Cardiac muscle cell (in vitro differentiated cells and primary cell): ENCODE data around the gene CADPS2. TPM values are rescaled to one million over a fixed set of nuclear protein-coding genes. Genes with fewer than 3 reads are reported as not detected.

ENCODE experiments used
- DNase-seq, 2 donors: peaks; one replicate each; pipeline versions ENCODE4 v3.0.0 to v3.0.0-alpha.2; 2010 to 2017; ENCODE audit warnings: low read depth in 1 of 2, low spot score in 1 of 2
- H3K27ac ChIP-seq: fragments of 200-600 bp; sonication (generic); 2 replicates; pipeline ENCODE4 v1.5.1; 2016
- H3K27me3 ChIP-seq: fragments of 200-600 bp; sonication (generic); 2 replicates; pipeline ENCODE4 v1.6.0; 2016; ENCODE audit warnings: control low read depth
- H3K36me3 ChIP-seq: fragments of 200-600 bp; sonication (generic); 2 replicates; pipeline ENCODE4 v1.5.1; 2016; ENCODE audit warnings: control low read depth
- H3K4me1 ChIP-seq: fragments of 200-600 bp; sonication (generic); 2 replicates; pipeline ENCODE4 v1.8.1; 2017; ENCODE audit warnings: low read depth, mild to moderate bottlenecking, mixed run types
- H3K4me3 ChIP-seq: fragments of 200-600 bp; sonication (generic); 2 replicates; pipeline ENCODE4 v1.5.1; 2016; ENCODE audit warnings: mild to moderate bottlenecking
- H3K9me3 ChIP-seq: fragments of 200-600 bp; sonication (generic); 2 replicates; pipeline ENCODE4 v1.5.1; 2017; ENCODE audit warnings: low read depth, mild to moderate bottlenecking, control low read depth
- CTCF ChIP-seq: IDR thresholded peaks from 2 replicates; pipeline ENCODE4 v1.5.1; 2012; ENCODE audit warnings: low read depth, mild to moderate bottlenecking, low read length
- polyA plus RNA-seq: library from polyadenylated mRNA; unstranded; fragments of >200 nt; fragmentation: Nextera tagmentation; extraction: Ambion mirVana; gene quantifications from 2 replicates; pipeline ENCODE4 v1.2.1, GENCODE V29; 2016
- total RNA-seq: library from RNA; depleted of rRNA; stranded (reverse); fragments of >200 nt; gene quantifications from 2 replicates; pipeline ENCODE4 v1.2.3, GENCODE V29; 2016

The CADPS2 gene
- total and polyA plus RNA-seq, 2 experiments from 2014 or later, result 15.0 to 17.2 TPM

DNA sequence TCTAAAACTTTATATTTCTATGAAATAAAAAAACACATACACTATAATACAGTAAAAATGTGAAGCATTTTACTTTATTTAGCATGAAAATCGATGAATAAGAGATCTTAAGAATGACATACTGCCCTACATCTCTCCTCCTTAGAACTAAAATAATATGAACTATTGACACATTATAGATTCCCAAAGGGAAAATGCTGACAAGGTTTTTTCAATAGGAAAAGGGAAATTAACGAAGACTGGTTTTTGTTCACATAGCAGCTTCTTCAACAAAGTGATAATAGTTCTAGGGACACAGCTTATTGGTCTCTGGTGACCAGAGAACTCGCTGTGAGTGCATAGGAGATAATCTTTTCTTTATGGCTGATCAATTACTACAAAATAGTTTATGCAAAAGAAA lies 523.8 kb downstream of the CADPS2 start:
- Histone ChIP-seq H3K4me3 (no peak overlapping the region), H3K27me3 (no peaks in the 10 kb centered on the region), H3K4me1 (no peaks in the 10 kb centered on the region), H3K9me3 (no peaks in the 10 kb centered on the region), H3K27ac (no peak overlapping the region), H3K36me3 (no peaks in the 10 kb centered on the region)
- DNase-seq, result no peak
- no peak for TF ChIP-seq CTCF

DNA sequence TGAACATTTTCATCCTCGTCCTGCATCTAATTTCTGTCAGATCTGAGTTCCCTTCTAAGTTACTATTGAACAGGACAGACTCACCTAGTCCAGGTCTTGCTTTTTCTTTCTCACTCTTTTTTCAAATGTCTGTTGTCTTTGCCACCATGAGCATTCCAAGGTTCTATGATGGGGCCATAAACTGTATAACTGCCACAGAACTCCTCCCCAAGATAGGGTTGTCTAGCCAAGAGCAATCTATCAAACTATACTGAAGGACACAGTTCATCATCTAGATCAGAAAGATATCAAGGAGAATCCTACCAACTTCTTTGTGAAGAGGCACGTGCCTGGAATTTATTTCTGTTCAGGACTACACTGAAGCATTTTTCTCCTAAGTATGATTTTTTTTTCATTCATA lies 531.6 kb downstream of the CADPS2 start:
- Histone ChIP-seq H3K4me3 (no peak overlapping the region), H3K36me3 (no peaks in the 10 kb centered on the region), H3K27me3 (no peaks in the 10 kb centered on the region), H3K9me3 (no peaks in the 10 kb centered on the region), H3K27ac (no peak overlapping the region), H3K4me1 (no peaks in the 10 kb centered on the region)
- no peak for DNase-seq
- no peak for TF ChIP-seq CTCF

- Histone ChIP-seq H3K27ac (no peak overlapping the region), H3K36me3 (no peaks in the 10 kb centered on the region), H3K9me3 (no peaks in the 10 kb centered on the region), H3K4me3 (no peak overlapping the region), H3K27me3 (no peaks in the 10 kb centered on the region), H3K4me1 (no peaks in the 10 kb centered on the region)
- DNase-seq, result no peak
- no peak for TF ChIP-seq CTCF
Measured at GRCh38 chr7:122352454-122352853, 533.8 kb downstream of the CADPS2 start.

DNA sequence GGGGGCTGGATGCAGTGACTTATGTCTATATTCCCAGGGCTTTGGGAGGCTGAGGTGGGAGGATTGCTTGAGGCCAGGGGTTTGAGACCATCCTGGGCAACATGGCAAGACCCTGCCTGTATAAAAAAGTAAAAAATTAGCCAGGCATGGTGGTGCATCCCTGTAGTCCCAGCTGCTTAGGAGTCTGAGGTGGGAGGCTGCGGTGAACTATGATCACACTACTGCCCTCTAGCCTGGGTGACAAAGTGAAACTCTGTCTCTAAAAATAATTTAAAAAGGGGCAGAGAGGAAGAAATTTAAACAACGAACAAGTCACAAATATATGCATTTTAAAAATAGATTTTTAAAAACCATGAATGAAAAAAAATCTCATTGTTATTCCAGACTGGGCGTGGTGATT lies 535.6 kb downstream of the CADPS2 start:
- Histone ChIP-seq H3K36me3 (no peaks in the 10 kb centered on the region), H3K9me3 (no peaks in the 10 kb centered on the region), H3K4me1 (no peaks in the 10 kb centered on the region), H3K27ac (no peak overlapping the region), H3K27me3 (no peaks in the 10 kb centered on the region), H3K4me3 (no peak overlapping the region)
- no peak for TF ChIP-seq CTCF
- no peak for DNase-seq

DNA sequence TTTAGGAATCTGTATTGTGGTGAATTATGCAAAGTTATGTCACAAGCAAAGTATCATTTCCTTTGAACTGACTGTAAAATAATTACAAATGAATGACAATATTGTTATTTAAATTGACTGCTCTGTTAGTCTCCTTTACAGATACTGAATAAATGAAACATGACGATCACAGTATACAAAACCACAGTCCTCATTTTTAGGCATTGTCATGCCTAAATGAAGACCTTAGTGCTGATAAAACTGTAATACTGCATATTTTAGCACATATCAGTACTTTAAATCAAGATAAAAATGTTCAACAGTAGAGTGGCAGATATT lies 542.0 kb downstream of the CADPS2 start:
- Histone ChIP-seq H3K27ac (no peak overlapping the region), H3K36me3 (no peaks in the 10 kb centered on the region), H3K27me3 (no peaks in the 10 kb centered on the region), H3K9me3 (no peaks in the 10 kb centered on the region), H3K4me3 (no peak overlapping the region), H3K4me1 (no peaks in the 10 kb centered on the region)
- DNase-seq, result no peak
- no peak for TF ChIP-seq CTCF
